GM12892 (cell line): Measurements from ENCODE around the gene SMDT1.

Experiments used
- POLR2A ChIP-seq: IDR thresholded peaks from 2 replicates; pipeline ENCODE4 v1.6.1; 2011; ENCODE audit warnings: low read depth, low read length, control low read depth
- TAF1 ChIP-seq: IDR thresholded peaks from 2 replicates; pipeline ENCODE4 v1.6.1; 2011; ENCODE audit warnings: low read depth, mild to moderate bottlenecking, control low read depth, low read length, borderline replicate concordance

DNA sequence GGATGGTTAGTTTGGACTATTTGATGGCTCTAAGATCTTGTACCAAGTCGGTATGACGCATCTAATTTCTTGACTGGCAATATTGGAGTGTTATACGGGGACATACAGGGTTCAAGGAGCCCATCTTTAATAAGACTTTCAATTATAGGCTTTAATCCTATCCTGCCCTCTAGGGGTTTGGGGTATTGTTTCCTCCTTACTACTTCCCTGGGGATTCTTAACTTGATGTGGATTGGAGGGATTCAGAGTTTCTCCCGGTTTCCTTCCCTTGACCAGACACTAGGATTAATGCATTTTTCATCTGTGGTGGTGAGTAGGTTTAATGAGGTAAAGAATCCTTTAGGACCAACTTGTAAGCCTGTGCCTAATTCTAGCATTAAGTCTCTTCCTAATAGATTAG lies 32.3 kb downstream of the SMDT1 start:
- TF ChIP-seq TAF1 (no peak), POLR2A (no peak)
